ENCODE data around the gene DPPA2. TPM values are rescaled to one million over a fixed set of nuclear protein-coding genes. Genes with fewer than 3 reads are reported as not detected.
"Not testable (repeated sequence)": the region's sequence is repeated elsewhere in the genome, so short reads cannot be mapped to it uniquely, and the experiment has no call there.

The DPPA2 gene
- total RNA-seq = not detected

GRCh38 chr3:109316162-109316730 is at the start of gene DPPA2:
TSS of gene DPPA2 (minus strand) at chr3:109316517. CDS start at chr3:109314542, 1,975 bp downstream.
- H3K4me3 ChIP-seq (ENCODE audit: low read depth, poor library complexity, severe bottlenecking) = no peak within 1 kb of the TSS
- DNase-seq (ENCODE audit: low spot score in 2 of 2) = peak in 1 of 2 donors; percentile 42
- no peak for TF ChIP-seq POLR2A (IDR thresholded peaks at IDR 0.05)
- TF ChIP-seq CTCF (IDR thresholded peaks at IDR 0.05) = no peak
- WGBS, 2 donors = 85 to 87% methylated on average over 21 of the region's 21 CpGs
- intact Hi-C loops (cut with DNase I; ENCODE audit: low total_unique reads) = no loop called here

GRCh38 chr3:109364088-109364487 is 47.8 kb upstream of the DPPA2 start:
- TF ChIP-seq CTCF (IDR thresholded peaks at IDR 0.05) = no peak
- no peak for TF ChIP-seq POLR2A (IDR thresholded peaks at IDR 0.05)
- H3K4me3 ChIP-seq (ENCODE audit: low read depth, poor library complexity, severe bottlenecking) = no peak overlapping the region
- 79 to 89% methylated on average over 6 of the region's 6 CpGs for WGBS, 2 donors
- intact Hi-C loops (cut with DNase I; ENCODE audit: low total_unique reads) = no loop called here
- no peak for DNase-seq (ENCODE audit: low spot score in 2 of 2)

- DNase-seq (ENCODE audit: low spot score in 2 of 2) = no peak
- no peak overlapping the region for H3K4me3 ChIP-seq (ENCODE audit: low read depth, poor library complexity, severe bottlenecking)
- intact Hi-C loops (cut with DNase I; ENCODE audit: low total_unique reads) = no loop called here
- no peak for TF ChIP-seq CTCF (IDR thresholded peaks at IDR 0.05)
- no peak for TF ChIP-seq POLR2A (IDR thresholded peaks at IDR 0.05)
Observed at GRCh38 chr3:109363634-109364033, 47.3 kb upstream of the DPPA2 start.

- no peak for DNase-seq (ENCODE audit: low spot score in 2 of 2)
- H3K4me3 ChIP-seq (ENCODE audit: low read depth, poor library complexity, severe bottlenecking) = no peak overlapping the region
- intact Hi-C loops (cut with DNase I; ENCODE audit: low total_unique reads) = no loop called here
- 87 to 90% methylated on average over 4 of the region's 4 CpGs for WGBS, 2 donors
- no peak for TF ChIP-seq CTCF (IDR thresholded peaks at IDR 0.05)
- no peak for TF ChIP-seq POLR2A (IDR thresholded peaks at IDR 0.05)
Observed at GRCh38 chr3:109362823-109363222, 46.5 kb upstream of the DPPA2 start.

- WGBS, 2 donors = 77 to 78% methylated on average over 2 of the region's 2 CpGs
- intact Hi-C loops (cut with DNase I; ENCODE audit: low total_unique reads); DNase-seq (ENCODE audit: low spot score in 2 of 2); H3K4me3 ChIP-seq (ENCODE audit: low read depth, poor library complexity, severe bottlenecking): not testable (repeated sequence)
Observed at GRCh38 chr3:109358809-109359208, 42.5 kb upstream of the DPPA2 start.

- intact Hi-C loops (cut with DNase I; ENCODE audit: low total_unique reads) = no loop called here
- no peak overlapping the region for H3K4me3 ChIP-seq (ENCODE audit: low read depth, poor library complexity, severe bottlenecking)
- DNase-seq (ENCODE audit: low spot score in 2 of 2) = no peak
- TF ChIP-seq CTCF (IDR thresholded peaks at IDR 0.05) = no peak
- no peak for TF ChIP-seq POLR2A (IDR thresholded peaks at IDR 0.05)
- WGBS, 2 donors = 79 to 81% methylated on average over 3 of the region's 3 CpGs
Observed at GRCh38 chr3:109356442-109357155, 40.3 kb upstream of the DPPA2 start.
